Breast epithelium (tissue), 4 donors: Measurements from ENCODE around the gene BMAL1. TPM values are rescaled to one million over a fixed set of nuclear protein-coding genes. Genes with fewer than 3 reads are reported as not detected.

Experiments
- DNase-seq, 2 donors: peaks; one replicate each; pipeline ENCODE4 v3.0.0-alpha.2; 2019; ENCODE audit warnings: low spot score in 2 of 2
- H3K27ac ChIP-seq, 2 donors: fragments of 200-600 bp; sonication (generic) in 1 of 2; one replicate each; pipeline ENCODE4 v1.5.1; 2016 to 2019; ENCODE audit warnings: mild to moderate bottlenecking in 1 of 2
- H3K27me3 ChIP-seq, 2 donors: fragments of 200-600 bp; sonication (generic) in 1 of 2; one replicate each; pipeline versions ENCODE4 v1.5.1 to v1.6.0; 2017 to 2019; ENCODE audit warnings: control low read depth in 1 of 2, mild to moderate bottlenecking in 1 of 2
- H3K36me3 ChIP-seq: fragments of 200-600 bp; one replicate; pipeline ENCODE4 v1.5.1; 2019
- H3K4me1 ChIP-seq, 2 donors: fragments of 200-600 bp; sonication (generic); one replicate each; pipeline ENCODE4 v1.5.1; 2016 to 2019; ENCODE audit warnings: control low read depth in 1 of 2
- H3K4me3 ChIP-seq, 3 donors: fragments of 200-600 bp; sonication (generic); 1 replicate in 2 of 3; 2 replicates in 1 of 3; pipeline ENCODE4 v1.5.1; 2016 to 2019; ENCODE audit warnings: mild to moderate bottlenecking in 3 of 3, moderate library complexity in 2 of 3
- H3K9me3 ChIP-seq, 2 donors: fragments of 200-600 bp; sonication (generic) in 1 of 2; one replicate each; pipeline ENCODE4 v1.5.1; 2016 to 2019; ENCODE audit warnings: control low read depth in 1 of 2
- CTCF ChIP-seq, 3 donors: fragments of 450-650 bp; IDR thresholded peaks; one replicate each; pipeline ENCODE4 v1.5.1; 2016 to 2017; ENCODE audit warnings: antibody characterized with exemption in 3 of 3, mild to moderate bottlenecking in 3 of 3, moderate library complexity in 3 of 3
- POLR2A ChIP-seq: fragments of 450-650 bp; IDR thresholded peaks from one replicate; pipeline ENCODE4 v1.6.1; 2016; ENCODE audit warnings: antibody characterized with exemption, mild to moderate bottlenecking, moderate library complexity
- POLR2AphosphoS5 ChIP-seq, 3 donors: sonication (generic); formaldehyde crosslinking; IDR thresholded peaks; one replicate each; pipeline ENCODE4 v1.6.1; 2017; ENCODE audit warnings: antibody characterized with exemption in 3 of 3
- intact Hi-C: fragments of 100-400 bp; cut with DNase I; formaldehyde crosslinking; loops from one replicate; pipeline ENCODE4 v1.15.1; 2023; ENCODE audit warnings: low total_unique reads
- total RNA-seq, 3 donors: library from RNA; depleted of rRNA; stranded (reverse); fragments of >200 nt; gene quantifications; one replicate each; pipeline ENCODE4 v1.1.0, GENCODE V29; 2016

The BMAL1 gene
- total RNA-seq, result 10 to 100 TPM; 42.0 to 57.5 (median 48.8) TPM

GRCh38 chr11:13277768-13278608 lies at the start of gene BMAL1:
TSS of gene BMAL1 (plus strand) at chr11:13277790. CDS start at chr11:13354309, 76,519 bp downstream.
- intact Hi-C loops, result no loop called here
- TF ChIP-seq POLR2A, result no peak
- peak in 1 of 3 donors; percentile 15 for TF ChIP-seq POLR2AphosphoS5 (IDR thresholded peaks at IDR 0.05)

GRCh38 chr11:13228572-13228971 lies 49.0 kb upstream of the BMAL1 start:
- Histone ChIP-seq H3K27ac (no peak overlapping the region), H3K36me3 (no peaks in the 10 kb centered on the region), H3K4me3 (no peak overlapping the region)

More at GRCh38 chr11:13277768-13278608, at the start of gene BMAL1:
- no peaks in the 10 kb centered on the region for H3K4me1 ChIP-seq
- H3K27ac ChIP-seq, result peak within 1 kb of the TSS; percentile 97 to 99
- no peaks in the 10 kb centered on the region for H3K36me3 ChIP-seq
- H3K9me3 ChIP-seq, result no peaks in the 10 kb centered on the region
- peak; percentile 52 to 59 for DNase-seq
- peak within 1 kb of the TSS; percentile 98 to 99 (median 99) for H3K4me3 ChIP-seq
- H3K27me3 ChIP-seq, result no peaks in the 10 kb centered on the region

GRCh38 chr11:13229136-13229535 lies 48.5 kb upstream of the BMAL1 start:
- intact Hi-C loops, result no loop called here
- DNase-seq, result no peak
- no peak overlapping the region for H3K4me3 ChIP-seq
- H3K36me3 ChIP-seq, result no peaks in the 10 kb centered on the region
- no peaks in the 10 kb centered on the region for H3K27me3 ChIP-seq
- TF ChIP-seq POLR2AphosphoS5 (IDR thresholded peaks at IDR 0.05), result no peak
- no peak for TF ChIP-seq CTCF (IDR thresholded peaks at IDR 0.05)
- TF ChIP-seq POLR2A, result no peak
- no peaks in the 10 kb centered on the region for H3K4me1 ChIP-seq
- H3K27ac ChIP-seq, result no peak overlapping the region
- no peaks in the 10 kb centered on the region for H3K9me3 ChIP-seq

More at GRCh38 chr11:13228572-13228971, 49.0 kb upstream of the BMAL1 start:
- Histone ChIP-seq H3K4me1 (no peaks in the 10 kb centered on the region), H3K27me3 (no peaks in the 10 kb centered on the region), H3K9me3 (no peaks in the 10 kb centered on the region)
- TF ChIP-seq CTCF (IDR thresholded peaks at IDR 0.05) (no peak), POLR2AphosphoS5 (IDR thresholded peaks at IDR 0.05) (no peak), POLR2A (no peak)
- intact Hi-C loops, result no loop called here
- no peak for DNase-seq

- Histone ChIP-seq H3K27ac (no peak overlapping the region), H3K36me3 (no peaks in the 10 kb centered on the region), H3K9me3 (no peaks in the 10 kb centered on the region), H3K27me3 (no peaks in the 10 kb centered on the region), H3K4me1 (no peaks in the 10 kb centered on the region), H3K4me3 (no peak overlapping the region)
- intact Hi-C loops, result no loop called here
- TF ChIP-seq POLR2AphosphoS5 (IDR thresholded peaks at IDR 0.05), result no peak
- no peak for TF ChIP-seq POLR2A
- no peak for DNase-seq
These were observed 47.8 kb upstream of the BMAL1 start for GRCh38 chr11:13229711-13230318.

- Histone ChIP-seq H3K27me3 (no peaks in the 10 kb centered on the region), H3K36me3 (no peaks in the 10 kb centered on the region), H3K4me1 (no peaks in the 10 kb centered on the region), H3K27ac (no peak overlapping the region), H3K9me3 (no peaks in the 10 kb centered on the region), H3K4me3 (no peak overlapping the region)
- no peak for TF ChIP-seq POLR2A
- no peak for TF ChIP-seq CTCF (IDR thresholded peaks at IDR 0.05)
- TF ChIP-seq POLR2AphosphoS5 (IDR thresholded peaks at IDR 0.05), result no peak
- intact Hi-C loops, result no loop called here
- DNase-seq, result no peak
These were observed 44.3 kb upstream of the BMAL1 start for GRCh38 chr11:13233173-13233745.
